Fibroblast of lung (primary cell): ENCODE data around the gene DESI1. TPM values are rescaled to one million over a fixed set of nuclear protein-coding genes. Genes with fewer than 3 reads are reported as not detected.
"Not testable (repeated sequence)": the region's sequence is repeated elsewhere in the genome, so short reads cannot be mapped to it uniquely, and the experiment has no call there.

Experiments
- DNase-seq, 2 donors: peaks; one replicate each; pipeline versions ENCODE4 v3.0.0 to v3.0.0-alpha.2; 2010; ENCODE audit warnings: low read depth in 2 of 2
- H2AFZ ChIP-seq: 2 replicates; pipeline ENCODE4 v1.5.1; 2012; ENCODE audit warnings: low read length, control low read depth, inconsistent platforms
- H3K27ac ChIP-seq: 2 replicates; pipeline ENCODE4 v1.5.1; 2011; ENCODE audit warnings: low read length, control low read depth; ENCODE audit not compliant: insufficient read depth
- H3K27me3 ChIP-seq: 2 replicates; pipeline ENCODE4 v1.5.1; 2011; ENCODE audit warnings: mild to moderate bottlenecking, low read length; ENCODE audit not compliant: control insufficient read depth, insufficient read depth
- H3K36me3 ChIP-seq: 2 replicates; pipeline ENCODE4 v1.5.1; 2011; ENCODE audit warnings: low read length; ENCODE audit not compliant: control insufficient read depth, insufficient read depth
- H3K4me1 ChIP-seq: 2 replicates; pipeline ENCODE4 v1.5.1; 2011; ENCODE audit warnings: low read length; ENCODE audit not compliant: control insufficient read depth, insufficient read depth; ENCODE audit errors: extremely low read depth
- H3K4me2 ChIP-seq: 2 replicates; pipeline ENCODE4 v1.5.1; 2011; ENCODE audit warnings: low read length, control low read depth; ENCODE audit not compliant: insufficient read depth; ENCODE audit errors: extremely low read depth
- H3K4me3 ChIP-seq, 4 experiments: fragments of 200-600 bp in 1 of 4; sonication (generic) in 1 of 4; replicated peaks in 1 of 4; 2 replicates each; pipeline ENCODE4 v1.5.1; 2011 to 2016; ENCODE audit warnings: low read length in 4 of 4, low read depth in 3 of 4, mild to moderate bottlenecking in 3 of 4, control low read depth in 2 of 4, inconsistent platforms in 1 of 4, mixed read lengths in 1 of 4; ENCODE audit not compliant: insufficient read depth in 1 of 4; ENCODE audit errors: control extremely low read depth in 1 of 4
- H3K79me2 ChIP-seq: 2 replicates; pipeline ENCODE4 v1.5.1; 2012; ENCODE audit warnings: mild to moderate bottlenecking, low read length, inconsistent platforms; ENCODE audit not compliant: control insufficient read depth, insufficient read depth
- H3K9ac ChIP-seq: 2 replicates; pipeline ENCODE4 v1.5.1; 2011; ENCODE audit warnings: mild to moderate bottlenecking, low read length, control low read depth; ENCODE audit not compliant: insufficient read depth
- H3K9me3 ChIP-seq: 2 replicates; pipeline ENCODE4 v1.5.1; 2012; ENCODE audit warnings: low read depth, low read length; ENCODE audit not compliant: control insufficient read depth, insufficient read depth
- H4K20me1 ChIP-seq: 2 replicates; pipeline ENCODE4 v1.5.1; 2011; ENCODE audit warnings: low read length; ENCODE audit not compliant: control insufficient read depth, insufficient read depth; ENCODE audit errors: extremely low read depth
- CTCF ChIP-seq, 2 donors: IDR thresholded peaks in 1 of 2; conservative IDR thresholded peaks in 1 of 2; 1 replicate in 1 of 2; 2 replicates in 1 of 2; pipeline ENCODE4 v1.5.1; 2011 to 2012; ENCODE audit warnings: low read length in 2 of 2, control low read depth in 1 of 2, inconsistent platforms in 1 of 2, low read depth in 1 of 2, mild to moderate bottlenecking in 1 of 2
- EZH2 ChIP-seq: IDR thresholded peaks from 2 replicates; pipeline ENCODE4 v1.5.1; 2012; ENCODE audit warnings: low read length, control low read depth, mild to moderate bottlenecking; ENCODE audit errors: missing control alignments
- polyA plus RNA-seq, 2 donors: library from polyadenylated mRNA; depleted of rRNA in 1 of 2; stranded (reverse) in 1 of 2; unstranded in 1 of 2; fragments of >200 nt; gene quantifications; 2 replicates each; pipeline ENCODE4 v1.2.1, GENCODE V29; 2011 to 2012; ENCODE audit warnings: missing spikeins in 1 of 2
- total RNA-seq: library from RNA; depleted of rRNA; stranded (reverse); fragments of >200 nt; gene quantifications from 2 replicates; pipeline ENCODE4 v1.2.1, GENCODE V29; 2014

The DESI1 gene
- total and polyA plus RNA-seq, 2 donors (not counting 1 experiment from before 2014, with no cell fraction given): 11.9 to 22.4 TPM

GRCh38 chr22:41596776-41597634 is 23.8 kb downstream of the DESI1 start:
- H2AFZ ChIP-seq: no peak overlapping the region
- TF ChIP-seq CTCF (conservative IDR thresholded peaks at IDR 0.05 in 1 of 2, IDR thresholded peaks at IDR 0.05 in 1 of 2; ENCODE audit: low read depth in 1 of 2, low read length in 2 of 2) (peak; percentile 72 to 73), EZH2 (no peak)
- no peaks in the 10 kb centered on the region for H3K27me3 ChIP-seq
- no peak overlapping the region for H3K4me2 ChIP-seq
- H3K27ac ChIP-seq: peak overlapping the region; percentile 16
- no peaks in the 10 kb centered on the region for H3K79me2 ChIP-seq
- DNase-seq: peak; percentile 37 to 60
- no peaks in the 10 kb centered on the region for H3K9me3 ChIP-seq
- H4K20me1 ChIP-seq: no peaks in the 10 kb centered on the region
- no peak overlapping the region for H3K4me3 ChIP-seq
- peaks cover 12% of the 10 kb centered on the region for H3K4me1 ChIP-seq
- H3K36me3 ChIP-seq: peaks cover 6% of the 10 kb centered on the region
- H3K9ac ChIP-seq: no peak overlapping the region

- no peaks in the 10 kb centered on the region for H3K27me3 ChIP-seq
- no peak for DNase-seq
- H3K36me3 ChIP-seq: peaks cover 2% of the 10 kb centered on the region
- no peak overlapping the region for H3K4me3 ChIP-seq
- no peak for TF ChIP-seq CTCF (conservative IDR thresholded peaks at IDR 0.05 in 1 of 2, IDR thresholded peaks at IDR 0.05 in 1 of 2; ENCODE audit: low read depth in 1 of 2, low read length in 2 of 2)
- TF ChIP-seq EZH2: no peak
- no peak overlapping the region for H2AFZ ChIP-seq
- peaks cover 12% of the 10 kb centered on the region for H3K4me1 ChIP-seq
- H3K79me2 ChIP-seq: no peaks in the 10 kb centered on the region
- H4K20me1 ChIP-seq: no peaks in the 10 kb centered on the region
- no peak overlapping the region for H3K27ac ChIP-seq
- no peak overlapping the region for H3K4me2 ChIP-seq
- H3K9ac ChIP-seq: no peak overlapping the region
- H3K9me3 ChIP-seq: no peaks in the 10 kb centered on the region
Measured at GRCh38 chr22:41595703-41596102, 25.1 kb downstream of the DESI1 start.

- not testable (repeated sequence) for H3K27ac ChIP-seq, H3K4me2 ChIP-seq, DNase-seq, H3K27me3 ChIP-seq, H3K9me3 ChIP-seq, H2AFZ ChIP-seq, H3K4me3 ChIP-seq, H4K20me1 ChIP-seq, H3K9ac ChIP-seq, H3K36me3 ChIP-seq
- Histone ChIP-seq H3K4me1 (peaks cover 12% of the 10 kb centered on the region), H3K79me2 (peaks cover 11% of the 10 kb centered on the region)
Measured at GRCh38 chr22:41593336-41593960, 27.4 kb downstream of the DESI1 start.
